C4-2B (cell line): ENCODE results near the gene SLC39A7.

ENCODE experiments used
- H3K27ac ChIP-seq: fragments of 450-650 bp; 2 replicates; pipeline ENCODE4 v1.5.1; 2017
- ZFX ChIP-seq: fragments of 450-650 bp; IDR thresholded peaks from 2 replicates; pipeline ENCODE4 v1.6.1; 2017
- TF ChIP-seq, protein P1 (sequence below): fragments of 450-650 bp; conservative IDR thresholded peaks from 2 replicates; pipeline ENCODE4 v1.5.1; 2017; ENCODE audit warnings: mild to moderate bottlenecking

SLC39A7 gene

DNA sequence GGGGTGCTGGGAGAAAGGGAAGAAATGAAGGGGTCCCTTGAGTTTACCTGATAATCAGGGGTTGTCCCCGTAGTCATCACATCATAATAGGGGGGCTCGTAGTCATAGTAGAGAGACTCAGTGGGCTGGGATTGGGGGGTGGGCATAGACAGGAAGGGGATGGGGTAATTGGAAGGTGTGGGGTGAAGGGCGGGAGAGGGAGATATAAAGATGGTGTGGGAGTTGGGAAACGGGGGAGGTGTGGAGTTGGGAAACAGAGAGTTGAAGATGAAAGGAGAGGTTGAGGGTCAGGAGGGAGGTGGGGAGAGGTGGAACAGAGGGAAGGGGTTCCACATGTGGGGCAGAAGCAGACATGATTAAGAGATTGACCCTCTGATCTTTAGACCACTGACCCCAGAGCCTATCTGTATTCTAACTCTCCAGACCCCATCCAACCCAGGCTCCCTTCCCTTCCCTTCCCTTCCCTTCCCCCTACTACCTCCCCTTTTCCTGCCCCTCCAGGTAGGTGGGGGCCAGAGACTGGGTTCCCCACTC lies 14.9 kb upstream of the SLC39A7 start:
- H3K27ac ChIP-seq: no peak overlapping the region
- TF ChIP-seq ZFX: no peak
- TF ChIP-seq, protein P1, sequence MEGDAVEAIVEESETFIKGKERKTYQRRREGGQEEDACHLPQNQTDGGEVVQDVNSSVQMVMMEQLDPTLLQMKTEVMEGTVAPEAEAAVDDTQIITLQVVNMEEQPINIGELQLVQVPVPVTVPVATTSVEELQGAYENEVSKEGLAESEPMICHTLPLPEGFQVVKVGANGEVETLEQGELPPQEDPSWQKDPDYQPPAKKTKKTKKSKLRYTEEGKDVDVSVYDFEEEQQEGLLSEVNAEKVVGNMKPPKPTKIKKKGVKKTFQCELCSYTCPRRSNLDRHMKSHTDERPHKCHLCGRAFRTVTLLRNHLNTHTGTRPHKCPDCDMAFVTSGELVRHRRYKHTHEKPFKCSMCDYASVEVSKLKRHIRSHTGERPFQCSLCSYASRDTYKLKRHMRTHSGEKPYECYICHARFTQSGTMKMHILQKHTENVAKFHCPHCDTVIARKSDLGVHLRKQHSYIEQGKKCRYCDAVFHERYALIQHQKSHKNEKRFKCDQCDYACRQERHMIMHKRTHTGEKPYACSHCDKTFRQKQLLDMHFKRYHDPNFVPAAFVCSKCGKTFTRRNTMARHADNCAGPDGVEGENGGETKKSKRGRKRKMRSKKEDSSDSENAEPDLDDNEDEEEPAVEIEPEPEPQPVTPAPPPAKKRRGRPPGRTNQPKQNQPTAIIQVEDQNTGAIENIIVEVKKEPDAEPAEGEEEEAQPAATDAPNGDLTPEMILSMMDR: no peak

- H3K27ac ChIP-seq: no peak overlapping the region
- 0 out of 2 replicates have a peak, but pooled peaks have one; percentile 7 for TF ChIP-seq ZFX
- TF ChIP-seq, protein P1: no peak
These were observed 12.9 kb upstream of the SLC39A7 start for GRCh38 chr6:33187809-33188208.

DNA sequence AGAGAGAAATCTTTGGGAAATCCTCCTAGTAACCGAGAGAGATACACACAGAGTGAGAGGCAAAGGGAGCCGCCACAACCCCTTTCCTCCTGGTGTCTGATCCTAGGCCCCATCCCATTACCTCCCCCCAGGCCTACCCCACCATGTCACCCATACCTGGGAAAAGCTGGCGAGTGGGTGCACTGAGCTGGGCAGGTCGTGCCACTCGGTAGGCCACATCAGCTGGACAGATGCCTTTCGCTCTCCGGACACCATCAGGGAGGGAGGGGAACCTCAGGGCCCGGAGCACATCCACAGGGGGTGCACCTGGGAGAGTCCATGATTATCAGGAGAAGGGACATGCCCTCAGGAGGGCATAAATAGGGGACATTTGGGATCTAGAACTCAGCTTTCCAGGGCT lies 11.5 kb upstream of the SLC39A7 start:
- no peak overlapping the region for H3K27ac ChIP-seq
- TF ChIP-seq, protein P1: no peak
- no peak for TF ChIP-seq ZFX

GRCh38 chr6:33189625-33190448 lies 10.8 kb upstream of the SLC39A7 start:
- TF ChIP-seq, protein P1: no peak
- TF ChIP-seq ZFX: no peak
- H3K27ac ChIP-seq: no peak overlapping the region

- no peak overlapping the region for H3K27ac ChIP-seq
- TF ChIP-seq ZFX: no peak
- TF ChIP-seq, protein P1: no peak
These were observed 10.1 kb upstream of the SLC39A7 start for GRCh38 chr6:33190504-33191107.

- TF ChIP-seq, protein P1: no peak
- TF ChIP-seq ZFX: no peak
- no peak overlapping the region for H3K27ac ChIP-seq
These were observed 9.1 kb upstream of the SLC39A7 start for GRCh38 chr6:33191383-33192104.
